HG02763 (cell line): ENCODE measurements around the gene REP15.
"Not testable (repeated sequence)": the region's sequence is repeated elsewhere in the genome, so short reads cannot be mapped to it uniquely, and the experiment has no call there.

ENCODE experiments used
- ATAC-seq: cut with Tn5 transposase; IDR thresholded peaks from one replicate; pipeline ENCODE4 v1.9.1; 2021; ENCODE audit warnings: mild to moderate bottlenecking, moderate library complexity; ENCODE audit not compliant: unreplicated experiment

REP15 gene, protein sequence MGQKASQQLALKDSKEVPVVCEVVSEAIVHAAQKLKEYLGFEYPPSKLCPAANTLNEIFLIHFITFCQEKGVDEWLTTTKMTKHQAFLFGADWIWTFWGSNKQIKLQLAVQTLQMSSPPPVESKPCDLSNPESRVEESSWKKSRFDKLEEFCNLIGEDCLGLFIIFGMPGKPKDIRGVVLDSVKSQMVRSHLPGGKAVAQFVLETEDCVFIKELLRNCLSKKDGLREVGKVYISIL

DNA sequence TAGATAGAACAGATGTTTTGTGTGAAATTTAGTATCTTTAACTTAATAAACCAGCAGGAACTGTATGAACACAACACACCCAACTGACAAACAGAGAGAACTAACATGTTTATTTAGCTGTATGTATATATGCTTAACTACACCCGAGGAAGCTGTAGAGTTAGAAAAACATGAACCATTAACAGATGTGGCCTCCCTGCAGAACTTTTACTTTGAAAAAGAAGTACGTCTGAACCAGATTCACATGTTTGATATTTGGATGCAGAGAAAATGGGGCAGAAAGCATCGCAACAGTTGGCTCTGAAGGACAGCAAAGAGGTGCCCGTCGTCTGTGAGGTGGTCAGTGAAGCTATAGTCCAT is at the start of gene REP15:
REP15 (plus strand) TSS at position 155 of the 360 bp plus-strand sequence; CDS start at position 271, 116 bp downstream.
- no peak for ATAC-seq

- no peak for ATAC-seq
Observed at GRCh38 chr12:27650011-27650410, 46.2 kb upstream of the REP15 start.

DNA sequence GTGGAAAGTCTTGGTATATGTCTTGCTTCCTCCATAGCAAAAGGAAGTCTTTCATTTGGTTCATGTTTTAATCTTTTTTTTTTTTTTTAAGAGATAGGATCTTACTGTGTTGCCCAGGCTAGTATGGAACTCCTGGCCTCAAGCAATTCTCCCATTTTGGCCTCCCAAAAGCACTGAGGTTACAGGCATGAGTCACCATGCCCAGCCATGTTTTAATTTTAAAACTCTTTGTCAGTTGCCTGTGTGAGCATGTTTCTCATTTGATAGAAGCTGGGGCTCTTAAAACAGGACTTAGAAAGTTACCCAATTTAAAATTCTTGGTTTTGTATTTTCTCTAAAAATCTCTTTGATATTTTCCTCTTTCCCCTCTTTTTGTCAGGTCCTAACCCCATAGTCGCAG is 45.0 kb upstream of the REP15 start:
- no peak for ATAC-seq

- no peak for ATAC-seq
Observed at GRCh38 chr12:27652174-27652763, 44.0 kb upstream of the REP15 start.

DNA sequence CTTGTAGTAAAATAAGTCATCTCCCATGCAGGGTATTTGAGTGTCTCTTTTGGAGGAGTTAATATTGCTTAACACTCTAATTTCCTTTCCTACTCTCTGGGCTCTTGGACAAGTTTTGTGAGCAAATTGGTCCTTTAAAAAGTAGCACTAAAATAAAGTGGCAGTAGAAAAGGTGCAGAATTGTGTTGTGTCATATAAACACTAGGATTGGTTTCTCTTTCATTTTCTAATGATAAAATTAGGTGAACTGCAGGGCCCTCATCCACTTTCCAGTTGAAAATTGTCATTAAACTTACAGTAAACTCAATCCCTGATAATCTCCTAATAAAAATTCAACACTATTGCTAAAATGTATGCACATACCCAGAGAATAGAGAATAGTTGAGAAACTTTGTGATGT is 42.6 kb upstream of the REP15 start:
- ATAC-seq, result no peak

DNA sequence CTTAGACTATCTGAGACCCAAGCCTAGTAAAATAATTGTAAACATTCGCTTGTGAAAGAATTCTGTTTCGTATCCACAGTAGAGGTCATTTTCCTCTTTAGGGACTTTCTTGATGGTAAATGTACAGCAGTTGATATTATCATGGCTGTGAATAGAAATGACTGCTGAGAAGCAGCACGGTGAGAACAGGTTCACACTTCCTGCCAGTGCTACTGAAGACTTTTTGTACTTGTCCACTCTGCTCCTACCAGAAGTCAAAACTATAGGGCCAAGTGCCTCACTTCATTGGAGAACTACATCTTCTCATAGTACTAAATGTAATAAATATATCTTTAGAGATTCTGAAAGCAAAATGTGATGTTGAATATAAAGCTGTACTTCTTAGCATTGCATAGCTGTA is 40.8 kb upstream of the REP15 start:
- not testable (repeated sequence) for ATAC-seq

GRCh38 chr12:27657296-27657695 is 39.0 kb upstream of the REP15 start:
- no peak for ATAC-seq

DNA sequence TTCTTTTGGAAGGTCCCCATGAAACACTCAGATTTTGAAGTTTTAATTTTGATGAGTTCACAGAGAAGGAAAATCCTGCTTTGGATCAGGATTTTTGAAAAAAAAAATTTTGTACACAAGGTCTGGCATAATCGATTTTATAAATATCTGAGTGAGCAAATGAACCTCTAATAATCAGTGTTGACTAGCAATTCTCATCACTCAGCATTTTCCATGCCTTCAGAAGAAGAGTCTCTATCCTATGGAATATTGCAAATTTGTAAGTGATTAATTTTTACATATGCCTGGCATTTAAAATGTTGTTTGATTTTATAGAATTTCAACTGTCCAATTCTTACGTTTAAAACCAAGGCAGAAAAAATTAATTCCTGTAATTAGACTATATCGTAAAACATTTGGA is 30.5 kb upstream of the REP15 start:
- no peak for ATAC-seq

DNA sequence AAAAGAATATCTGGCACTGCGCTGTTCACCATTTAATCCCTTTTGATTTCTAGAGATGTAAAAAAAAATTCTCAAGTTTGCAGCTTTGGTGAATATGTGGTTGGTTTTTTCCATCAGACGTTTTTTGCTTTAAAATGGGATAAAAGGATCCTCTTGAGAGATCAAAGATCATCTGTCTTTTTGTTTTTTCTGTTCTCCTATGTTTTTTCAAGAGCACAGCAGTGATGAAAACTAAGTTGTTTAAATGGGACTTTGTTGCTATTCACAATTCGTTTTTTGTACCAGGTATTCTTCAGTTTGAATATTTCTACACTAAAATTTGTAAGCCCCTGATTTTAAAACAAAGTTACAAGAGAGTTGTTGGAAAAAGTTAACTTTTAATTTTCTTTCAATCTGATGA is 29.7 kb upstream of the REP15 start:
- ATAC-seq, result no peak

GRCh38 chr12:27667540-27667939 is 28.7 kb upstream of the REP15 start:
- no peak for ATAC-seq

- ATAC-seq, result no peak
Observed at GRCh38 chr12:27672051-27672450, 24.2 kb upstream of the REP15 start.

- ATAC-seq, result no peak
Observed at GRCh38 chr12:27672643-27673042, 23.6 kb upstream of the REP15 start.

GRCh38 chr12:27673101-27673718 is 23.0 kb upstream of the REP15 start:
- ATAC-seq, result no peak

DNA sequence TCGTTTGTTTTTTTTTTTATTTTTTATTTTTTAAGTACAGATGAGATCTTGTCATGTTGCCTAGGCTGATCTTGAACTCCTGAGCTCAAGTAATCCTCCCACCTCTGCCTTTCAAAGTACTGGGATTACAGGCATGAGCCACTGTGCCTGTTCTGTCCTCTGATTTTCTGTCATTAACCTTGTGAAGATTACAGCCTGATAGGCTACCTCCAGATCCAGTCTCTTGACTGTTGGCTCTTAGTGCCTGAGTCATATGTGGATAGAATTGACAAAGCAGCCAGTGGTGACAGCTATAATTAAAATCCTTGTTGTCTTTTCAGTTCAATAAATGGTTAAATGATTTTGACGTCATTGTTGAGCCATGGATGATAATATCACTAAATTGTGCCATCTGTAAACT is 21.3 kb upstream of the REP15 start:
- no peak for ATAC-seq

GRCh38 chr12:27680619-27681018 is 15.6 kb upstream of the REP15 start:
- no peak for ATAC-seq

DNA sequence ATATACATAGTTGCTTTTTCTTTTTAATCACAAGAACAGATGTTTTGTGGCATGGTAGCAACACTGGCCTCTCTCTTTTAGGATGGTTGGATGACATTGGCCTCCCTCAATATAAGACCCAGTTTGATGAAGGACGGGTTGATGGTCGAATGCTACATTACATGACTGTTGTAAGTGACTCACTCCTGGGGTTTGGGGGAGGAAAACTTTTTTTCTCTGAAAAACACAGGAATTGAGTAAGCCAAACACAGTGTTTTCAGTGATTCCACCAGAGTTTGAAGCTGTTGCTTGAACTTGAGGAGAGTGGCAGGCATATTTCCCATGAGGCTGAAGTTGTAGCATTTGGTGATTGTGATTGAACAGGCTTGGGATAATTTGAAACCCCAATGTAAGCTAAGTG is 13.7 kb upstream of the REP15 start:
- no peak for ATAC-seq

DNA sequence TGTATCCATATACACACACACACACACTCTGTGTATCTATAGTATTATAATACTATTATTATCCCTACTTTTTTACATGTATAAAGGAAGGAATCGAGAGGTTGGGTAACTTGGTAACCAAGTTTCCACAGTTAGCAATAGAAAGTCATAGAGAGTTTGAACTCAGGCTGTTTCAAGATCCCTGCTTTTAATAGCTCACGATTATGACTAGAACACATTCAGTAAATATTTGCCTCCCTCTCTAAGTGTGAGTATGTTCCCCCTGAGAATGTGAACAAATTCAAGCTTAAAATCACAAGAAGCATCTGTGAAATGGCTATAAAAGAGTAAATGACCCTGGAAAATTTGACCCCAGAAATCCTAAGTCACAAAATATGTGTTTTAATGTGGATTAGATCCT is 11.0 kb upstream of the REP15 start:
- ATAC-seq, result no peak

DNA sequence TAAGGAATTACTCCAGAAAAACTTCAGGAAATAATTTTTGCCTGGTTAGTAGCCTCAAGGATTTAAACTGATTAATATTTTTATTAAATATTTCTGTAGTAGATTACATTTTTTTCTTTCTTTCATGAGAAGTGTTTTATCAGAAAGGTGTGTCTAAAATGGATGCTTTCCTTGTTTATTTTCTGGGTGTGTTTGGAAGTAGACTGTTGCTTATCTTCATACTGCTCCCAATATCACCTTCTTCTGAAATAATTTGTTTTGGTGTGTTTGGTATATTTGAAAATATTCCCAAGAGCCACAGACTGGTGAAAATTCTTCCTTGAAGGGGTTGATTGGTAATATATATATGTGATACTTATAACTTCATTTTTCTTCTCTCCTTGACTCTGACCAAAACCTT is 10.1 kb upstream of the REP15 start:
- ATAC-seq, result no peak

- no peak for ATAC-seq
Observed at GRCh38 chr12:27688671-27689070, 7.6 kb upstream of the REP15 start.

DNA sequence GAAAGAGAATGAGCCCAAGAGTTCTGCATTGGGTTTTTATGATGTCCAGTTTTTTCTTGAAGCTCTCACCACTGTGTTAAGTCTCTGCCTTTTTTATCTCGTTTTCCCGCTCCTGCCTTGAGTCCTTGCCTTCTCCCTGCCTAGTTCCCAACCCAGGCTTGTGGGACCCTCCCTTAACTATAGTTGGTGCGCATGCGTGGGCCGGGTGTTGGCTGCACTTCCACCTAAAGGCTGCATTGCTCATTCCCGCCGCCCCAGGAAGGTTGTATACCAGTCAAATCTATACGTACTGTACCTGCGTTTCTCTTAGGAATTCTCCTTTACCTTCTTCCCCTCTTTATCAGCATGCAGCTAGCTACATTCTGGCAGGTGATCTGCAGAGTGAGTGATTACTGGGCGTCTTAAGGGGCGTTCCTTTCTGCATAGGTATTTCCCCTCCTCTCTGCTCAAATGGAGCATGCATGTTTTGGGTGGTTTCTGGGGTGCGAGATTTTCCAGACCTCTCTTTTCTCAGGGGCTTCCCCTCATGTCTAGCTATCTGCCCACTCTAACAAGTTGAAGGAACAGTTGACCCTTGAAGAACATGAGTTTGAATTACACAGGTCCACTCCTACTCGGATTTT is 6.6 kb upstream of the REP15 start:
- ATAC-seq, result no peak

GRCh38 chr12:27693403-27693802 is 2.8 kb upstream of the REP15 start:
- no peak for ATAC-seq
